HTERT RPE-1 (cell line): ENCODE measurements around the gene SRPK2.
"Not testable (repeated sequence)": the region's sequence is repeated elsewhere in the genome, so short reads cannot be mapped to it uniquely, and the experiment has no call there.

Source experiments
- in situ Hi-C: fragments of 300-500 bp; cut with MboI; formaldehyde crosslinking; loops from 4 replicates; pipeline ENCODE4 v1.14.3; 2020; ENCODE audit warnings: low sequenced_read_pairs

The SRPK2 gene

GRCh38 chr7:105305633-105306032, 83.1 kb downstream of the SRPK2 start:
- in situ Hi-C loops, result no loop called here

- in situ Hi-C loops, result no loop called here
These were observed 84.5 kb downstream of the SRPK2 start for GRCh38 chr7:105304040-105304895.

- in situ Hi-C loops, result not testable (repeated sequence)
These were observed 88.1 kb downstream of the SRPK2 start for GRCh38 chr7:105300587-105300986.

GRCh38 chr7:105298439-105298894, 90.3 kb downstream of the SRPK2 start:
- in situ Hi-C loops, result no loop called here

- in situ Hi-C loops, result no loop called here
These were observed 90.7 kb downstream of the SRPK2 start for GRCh38 chr7:105297985-105298384.

- in situ Hi-C loops, result no loop called here
These were observed 91.4 kb downstream of the SRPK2 start for GRCh38 chr7:105297309-105297708.

GRCh38 chr7:105296491-105296890, 92.2 kb downstream of the SRPK2 start:
- in situ Hi-C loops, result no loop called here

GRCh38 chr7:105295596-105296352, 92.9 kb downstream of the SRPK2 start:
- in situ Hi-C loops, result no loop called here

GRCh38 chr7:105294482-105294881, 94.2 kb downstream of the SRPK2 start:
- in situ Hi-C loops, result not testable (repeated sequence)

GRCh38 chr7:105289704-105290103, 99.0 kb downstream of the SRPK2 start:
- in situ Hi-C loops, result no loop called here

- in situ Hi-C loops, result no loop called here
These were observed 102.3 kb downstream of the SRPK2 start for GRCh38 chr7:105286441-105286840.

GRCh38 chr7:105285118-105285874, 103.4 kb downstream of the SRPK2 start:
- in situ Hi-C loops, result no loop called here

- in situ Hi-C loops, result no loop called here
These were observed 104.7 kb downstream of the SRPK2 start for GRCh38 chr7:105284014-105284413.

GRCh38 chr7:105281966-105282365, 106.8 kb downstream of the SRPK2 start:
- in situ Hi-C loops, result no loop called here

- in situ Hi-C loops, result no loop called here
These were observed 109.1 kb downstream of the SRPK2 start for GRCh38 chr7:105279688-105280007.

- in situ Hi-C loops, result no loop called here
These were observed 109.6 kb downstream of the SRPK2 start for GRCh38 chr7:105278973-105279687.

- in situ Hi-C loops, result no loop called here
These were observed 110.2 kb downstream of the SRPK2 start for GRCh38 chr7:105278565-105278964.

GRCh38 chr7:105277341-105277740, 111.4 kb downstream of the SRPK2 start:
- in situ Hi-C loops, result no loop called here

GRCh38 chr7:105270117-105270516, 118.6 kb downstream of the SRPK2 start:
- in situ Hi-C loops, result no loop called here

GRCh38 chr7:105269397-105269796, 119.3 kb downstream of the SRPK2 start:
- in situ Hi-C loops, result no loop called here
